OCI-LY7 (cell line): ENCODE measurements around the gene TEX30. TPM values are rescaled to one million over a fixed set of nuclear protein-coding genes. Genes with fewer than 3 reads are reported as not detected.

Experiments
- BruUV-seq: library from RNA; stranded (reverse); fragments of 400-500 nt; replicated peaks from 2 replicates; lab custom pipeline; 2021; lab: Mats Ljungman, UMichigan
- CTCF ChIA-PET: fragments of 300-600 bp; sonication (Branson Sonifier 250); formaldehyde crosslinking; loops from one replicate; lab custom pipeline; 2022; ENCODE audit warnings: antibody characterized with exemption; ENCODE audit not compliant: unreplicated experiment; lab: Charles Lee
- POLR2A ChIA-PET: fragments of 300-600 bp; sonication (Branson Sonifier 250); formaldehyde crosslinking; loops from one replicate; lab custom pipeline; 2022; ENCODE audit warnings: antibody characterized with exemption; lab: Charles Lee
- DNase-seq: peaks from one replicate; pipeline ENCODE4 v3.0.0-alpha.2; 2015; ENCODE audit warnings: low spot score
- H2AFZ ChIP-seq: fragments of 200-600 bp; sonication (generic), shearing (Covaris generic); 2 replicates; pipeline ENCODE4 v1.6.1; 2014; ENCODE audit warnings: mild to moderate bottlenecking, antibody characterized with exemption, low read length, moderate library complexity
- H3K27ac ChIP-seq: fragments of 200-600 bp; sonication (generic); 2 replicates; pipeline ENCODE4 v1.5.1; 2014; ENCODE audit warnings: mixed run types, low read depth, mild to moderate bottlenecking, moderate library complexity, low read length, inconsistent platforms; ENCODE audit not compliant: poor library complexity, severe bottlenecking
- H3K36me3 ChIP-seq: fragments of 200-600 bp; sonication (generic); 2 replicates; pipeline ENCODE4 v1.6.1; 2014; ENCODE audit warnings: mild to moderate bottlenecking, antibody characterized with exemption, low read length, moderate library complexity, mixed read lengths; ENCODE audit not compliant: insufficient read depth
- H3K4me1 ChIP-seq: fragments of 200-600 bp; sonication (generic); 2 replicates; pipeline ENCODE4 v1.5.1; 2014; ENCODE audit warnings: mild to moderate bottlenecking, low read length; ENCODE audit not compliant: insufficient read depth, poor library complexity, severe bottlenecking
- H3K4me2 ChIP-seq: fragments of 200-600 bp; sonication (generic); 2 replicates; pipeline ENCODE4 v1.6.1; 2014; ENCODE audit warnings: mild to moderate bottlenecking, low read length
- H3K4me3 ChIP-seq: fragments of 200-600 bp; sonication (generic); 2 replicates; pipeline ENCODE4 v1.5.1; 2014; ENCODE audit warnings: mild to moderate bottlenecking, low read depth, low read length; ENCODE audit not compliant: poor library complexity, severe bottlenecking
- H3K79me2 ChIP-seq: fragments of 200-600 bp; sonication (generic); 2 replicates; pipeline ENCODE4 v1.6.1; 2016; ENCODE audit warnings: low read depth, mild to moderate bottlenecking, low read length, moderate library complexity, mixed read lengths; ENCODE audit not compliant: insufficient read depth
- H3K9me2 ChIP-seq: fragments of 200-600 bp; sonication (generic); 2 replicates; pipeline ENCODE4 v1.6.1; 2016; ENCODE audit warnings: mild to moderate bottlenecking, low read length, mixed read lengths; ENCODE audit not compliant: insufficient read depth
- H3K9me3 ChIP-seq: fragments of 200-600 bp; sonication (generic); 2 replicates; pipeline ENCODE4 v1.6.1; 2014; ENCODE audit warnings: mild to moderate bottlenecking, mixed run types, low read length, mixed read lengths
- H4K20me1 ChIP-seq: fragments of 200-600 bp; sonication (generic); 2 replicates; pipeline ENCODE4 v1.6.1; 2014; ENCODE audit warnings: mild to moderate bottlenecking, antibody characterized with exemption, low read length, moderate library complexity, mixed read lengths; ENCODE audit not compliant: insufficient read depth
- CTCF ChIP-seq: fragments of 200-600 bp; sonication (generic); conservative IDR thresholded peaks from 2 replicates; pipeline ENCODE4 v1.5.1; 2014; ENCODE audit warnings: mild to moderate bottlenecking, antibody characterized with exemption, low read length, moderate library complexity, mixed read lengths
- EZH2phosphoT487 ChIP-seq: fragments of 200-600 bp; sonication (generic); IDR thresholded peaks from 2 replicates; pipeline ENCODE4 v1.6.1; 2018; ENCODE audit warnings: low read depth, borderline replicate concordance, mild to moderate bottlenecking, mixed run types, antibody characterized with exemption, low read length, moderate library complexity, mixed read lengths
- intact Hi-C: fragments of 100-400 bp; cut with micrococcal nuclease; formaldehyde crosslinking; loops from one replicate; pipeline ENCODE4 v1.10.0; 2022; ENCODE audit not compliant: unreplicated experiment
- total RNA-seq, 2 experiments: library from RNA; depleted of rRNA in 1 of 2; stranded (reverse); fragments of >200 nt in 1 of 2; shearing (Covaris generic) in 1 of 2; gene quantifications; 2 replicates each; pipeline ENCODE4 v1.2.3, GENCODE V29; 2014 to 2022

The TEX30 gene
- total RNA-seq, 2 experiments from 2014 or later: 4.0 to 6.7 TPM

- H3K4me1 ChIP-seq: no peaks in the 10 kb centered on the region
- no peaks in the 10 kb centered on the region for H3K36me3 ChIP-seq
- no peaks in the 10 kb centered on the region for H3K9me3 ChIP-seq
- no peaks in the 10 kb centered on the region for H4K20me1 ChIP-seq
- TF ChIP-seq CTCF (no peak), EZH2phosphoT487 (no peak)
- BruUV-seq: no TSS peak
- CTCF ChIA-PET: no interaction called here
- intact Hi-C loops: no loop called here
- H3K27ac ChIP-seq: no peak overlapping the region
- no peak overlapping the region for H3K4me2 ChIP-seq
- POLR2A ChIA-PET: no interaction called here
- H3K4me3 ChIP-seq: no peak overlapping the region
- H2AFZ ChIP-seq: no peak overlapping the region
- no peaks in the 10 kb centered on the region for H3K9me2 ChIP-seq
- no peaks in the 10 kb centered on the region for H3K79me2 ChIP-seq
- DNase-seq: no peak
Measured at GRCh38 chr13:102729560-102730270, 43.9 kb downstream of the TEX30 start.

- H3K27ac ChIP-seq: no peak overlapping the region
- H3K79me2 ChIP-seq: no peaks in the 10 kb centered on the region
- DNase-seq: peak; percentile 0
- H3K36me3 ChIP-seq: no peaks in the 10 kb centered on the region
- H3K4me2 ChIP-seq: no peak overlapping the region
- H3K4me1 ChIP-seq: no peaks in the 10 kb centered on the region
- H2AFZ ChIP-seq: no peak overlapping the region
- ChIA-PET POLR2A (no interaction called here), CTCF (no interaction called here)
- no peaks in the 10 kb centered on the region for H3K9me2 ChIP-seq
- no peaks in the 10 kb centered on the region for H3K9me3 ChIP-seq
- intact Hi-C loops: no loop called here
- no peaks in the 10 kb centered on the region for H4K20me1 ChIP-seq
- no TSS peak for BruUV-seq
- TF ChIP-seq CTCF (no peak), EZH2phosphoT487 (no peak)
- no peak overlapping the region for H3K4me3 ChIP-seq
Measured at GRCh38 chr13:102726430-102726829, 47.2 kb downstream of the TEX30 start.

GRCh38 chr13:102724923-102725322, 48.7 kb downstream of the TEX30 start:
- Histone ChIP-seq H3K4me2 (no peak overlapping the region), H3K9me2 (no peaks in the 10 kb centered on the region), H4K20me1 (no peaks in the 10 kb centered on the region), H3K79me2 (no peaks in the 10 kb centered on the region), H3K9me3 (no peaks in the 10 kb centered on the region), H3K27ac (no peak overlapping the region), H3K4me3 (no peak overlapping the region), H2AFZ (no peak overlapping the region), H3K36me3 (no peaks in the 10 kb centered on the region), H3K4me1 (no peaks in the 10 kb centered on the region)
- intact Hi-C loops: loop anchor here (2.0 kb wide), 1 partner anchor 144 kb away; no protein-coding TSS in a partner anchor
- ChIA-PET CTCF (no interaction called here), POLR2A (no interaction called here)
- peak; percentile 8 for DNase-seq
- TF ChIP-seq CTCF (peak; percentile 60), EZH2phosphoT487 (no peak)
- BruUV-seq: no TSS peak
